ENCODE measurements around the gene HM13. TPM values are rescaled to one million over a fixed set of nuclear protein-coding genes. Genes with fewer than 3 reads are reported as not detected.
A peak's percentile ranks its signal among the peaks of the same experiment; 100 is the strongest.

Gene HM13
- total and polyA plus RNA-seq, 2 of the 13 experiments (the other 11 are each of a cell fraction or from before 2014, with no cell fraction given) = 118 to 243 TPM

GRCh38 chr20:31602779-31603441, 88.7 kb downstream of the HM13 start (continued):
- no peak for TF ChIP-seq DMAP1 (CRISPR knock-in tag; IDR thresholded peaks at IDR 0.05)
- peak; percentile 69 for TF ChIP-seq POLR2G (IDR thresholded peaks at IDR 0.05; ENCODE audit: low read depth, low read length)
- no peak for TF ChIP-seq HES4 (CRISPR knock-in tag; IDR thresholded peaks at IDR 0.05; ENCODE audit: borderline replicate concordance)
- 0 out of 2 replicates have a peak, but pooled peaks have one; percentile 50 for TF ChIP-seq CHD4 (IDR thresholded peaks at IDR 0.05; ENCODE audit: borderline replicate concordance, low read length)
- peak; percentile 41; the same call in 1 of the 2 replicates for TF ChIP-seq ZC3H13 (CRISPR knock-in tag; IDR thresholded peaks at IDR 0.05)
- TF ChIP-seq ZNF251 (CRISPR knock-in tag; IDR thresholded peaks at IDR 0.05) = no peak
- no peak for TF ChIP-seq ZNF34 (CRISPR knock-in tag; IDR thresholded peaks at IDR 0.05; ENCODE audit: borderline replicate concordance)
- no peak for TF ChIP-seq ZSCAN30 (CRISPR knock-in tag; IDR thresholded peaks at IDR 0.05)
- no peak for TF ChIP-seq ZNF777 (CRISPR knock-in tag; IDR thresholded peaks at IDR 0.05)
- TF ChIP-seq TAF15 (IDR thresholded peaks at IDR 0.05; ENCODE audit: low read depth, low read length, poor library complexity, severe bottlenecking) = no peak
- no peak for TF ChIP-seq ZBTB21 (CRISPR knock-in tag; IDR thresholded peaks at IDR 0.05)
- TF ChIP-seq KDM1A (CRISPR knock-in tag; IDR thresholded peaks at IDR 0.05) = no peak
- TF ChIP-seq ZNF124 (CRISPR knock-in tag; IDR thresholded peaks at IDR 0.05) = no peak
- no peak for TF ChIP-seq JUNB (CRISPR knock-in tag; IDR thresholded peaks at IDR 0.05; ENCODE audit: borderline replicate concordance)
- no peak for TF ChIP-seq DRAP1 (CRISPR knock-in tag; IDR thresholded peaks at IDR 0.05)

Measured in HepG2 (cell line).